Nucleus accumbens (tissue), 56 donors: ENCODE results near the gene EOLA1.
"Not testable (repeated sequence)": the region's sequence is repeated elsewhere in the genome, so short reads cannot be mapped to it uniquely, and the experiment has no call there.

Experiments
- DNase-seq, 56 donors: peaks; one replicate each; lab custom pipeline; 2025; lab: John Stamatoyannopoulos, UW

The EOLA1 gene

DNA sequence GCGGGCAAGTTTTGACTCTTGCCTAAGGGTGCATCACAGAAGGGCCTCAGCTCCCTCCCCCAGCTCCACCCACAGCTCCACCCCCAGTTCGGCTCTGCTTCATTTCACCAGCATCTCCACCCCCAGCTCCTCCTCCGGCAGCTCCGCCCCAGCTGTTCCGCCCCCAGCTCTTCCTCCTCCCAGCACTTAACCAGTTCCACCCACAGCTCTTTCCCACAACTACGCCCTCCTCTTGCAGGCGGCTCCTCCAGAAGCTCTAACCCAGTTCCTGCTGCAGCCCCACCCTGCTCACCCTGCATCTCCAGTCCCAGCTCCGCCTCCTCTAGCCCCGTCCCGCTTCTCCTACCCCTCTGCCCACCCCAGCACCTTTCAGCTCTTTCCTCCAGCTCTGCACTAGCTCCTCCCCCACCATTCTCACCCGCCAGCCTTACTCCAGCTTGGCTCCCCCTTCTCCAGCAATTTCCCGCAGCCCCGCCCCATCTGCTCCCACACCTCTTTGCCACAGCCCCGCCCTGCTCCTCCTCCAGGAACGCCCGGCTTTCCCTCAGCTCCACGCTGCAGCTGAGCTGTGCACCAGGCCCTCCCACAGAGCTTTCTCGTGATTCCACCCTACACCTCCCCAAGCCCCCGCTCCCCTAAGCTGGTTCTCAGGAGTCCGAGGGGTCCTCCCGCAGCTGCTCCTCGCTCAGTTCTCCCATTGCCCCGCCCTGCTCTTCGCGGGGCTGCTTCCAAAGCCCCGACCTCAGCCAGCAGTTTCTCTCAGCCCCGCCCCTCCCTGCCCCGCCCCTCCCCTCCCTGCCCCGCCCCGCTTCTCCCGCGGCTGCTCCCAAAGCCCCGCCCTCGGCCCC lies 1.3 kb upstream of the EOLA1 start:
- DNase-seq: peak; percentile 3 to 95 (median 80)

DNA sequence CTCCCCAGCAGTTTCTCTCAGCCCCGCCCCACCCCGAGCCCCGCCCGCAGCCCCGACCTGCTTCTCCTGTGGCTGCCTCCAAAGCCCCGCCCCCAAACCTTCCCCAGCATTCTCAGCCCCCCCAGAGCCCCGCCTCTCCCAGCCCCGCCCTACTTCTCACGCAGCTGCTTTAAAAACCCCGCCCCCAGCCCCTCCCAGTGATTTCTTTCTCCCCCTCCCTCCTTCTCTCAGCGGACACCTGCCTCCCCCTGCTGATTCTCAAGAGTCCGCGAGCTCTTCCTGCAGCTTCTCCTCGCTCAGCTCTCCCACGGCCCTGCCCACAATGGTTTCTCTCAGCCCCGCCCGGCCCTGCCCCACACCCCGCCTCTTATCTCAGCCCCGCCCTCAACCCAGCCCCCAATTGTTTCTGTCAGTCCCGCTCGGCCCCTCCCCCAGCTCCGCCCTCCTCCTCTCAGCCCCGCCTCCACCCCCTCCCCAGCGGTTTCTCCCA lies 636 bp upstream of the EOLA1 start:
- DNase-seq: peak in 55 of 56 donors; percentile 33 to 96 (median 88)

DNA sequence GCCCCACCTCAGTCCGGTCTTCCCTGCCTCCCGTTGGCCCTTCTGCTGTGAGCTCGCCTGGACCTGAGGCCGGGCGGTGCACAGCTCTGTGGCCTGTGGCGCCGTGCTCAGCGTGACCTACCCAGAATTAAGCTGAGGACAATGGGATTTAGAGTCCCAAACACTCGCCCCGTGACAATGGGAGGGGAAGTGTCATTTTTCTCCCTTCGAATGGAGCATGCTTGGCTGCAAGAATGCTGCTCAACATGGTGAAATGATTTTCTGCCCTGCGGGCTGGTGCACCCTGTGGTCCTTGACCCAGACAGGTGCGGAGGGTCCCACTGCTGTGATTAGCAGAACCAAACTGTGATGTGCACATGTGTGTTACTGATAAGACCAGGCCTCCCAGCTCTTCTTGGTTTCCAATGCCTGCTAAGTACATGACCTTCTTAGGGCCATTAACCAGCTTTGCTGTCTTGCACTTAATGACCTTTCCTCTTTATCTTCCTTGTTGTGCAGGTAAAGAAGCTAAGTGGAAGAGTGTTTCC lies 772 bp downstream of the EOLA1 start:
- no peak for DNase-seq

DNA sequence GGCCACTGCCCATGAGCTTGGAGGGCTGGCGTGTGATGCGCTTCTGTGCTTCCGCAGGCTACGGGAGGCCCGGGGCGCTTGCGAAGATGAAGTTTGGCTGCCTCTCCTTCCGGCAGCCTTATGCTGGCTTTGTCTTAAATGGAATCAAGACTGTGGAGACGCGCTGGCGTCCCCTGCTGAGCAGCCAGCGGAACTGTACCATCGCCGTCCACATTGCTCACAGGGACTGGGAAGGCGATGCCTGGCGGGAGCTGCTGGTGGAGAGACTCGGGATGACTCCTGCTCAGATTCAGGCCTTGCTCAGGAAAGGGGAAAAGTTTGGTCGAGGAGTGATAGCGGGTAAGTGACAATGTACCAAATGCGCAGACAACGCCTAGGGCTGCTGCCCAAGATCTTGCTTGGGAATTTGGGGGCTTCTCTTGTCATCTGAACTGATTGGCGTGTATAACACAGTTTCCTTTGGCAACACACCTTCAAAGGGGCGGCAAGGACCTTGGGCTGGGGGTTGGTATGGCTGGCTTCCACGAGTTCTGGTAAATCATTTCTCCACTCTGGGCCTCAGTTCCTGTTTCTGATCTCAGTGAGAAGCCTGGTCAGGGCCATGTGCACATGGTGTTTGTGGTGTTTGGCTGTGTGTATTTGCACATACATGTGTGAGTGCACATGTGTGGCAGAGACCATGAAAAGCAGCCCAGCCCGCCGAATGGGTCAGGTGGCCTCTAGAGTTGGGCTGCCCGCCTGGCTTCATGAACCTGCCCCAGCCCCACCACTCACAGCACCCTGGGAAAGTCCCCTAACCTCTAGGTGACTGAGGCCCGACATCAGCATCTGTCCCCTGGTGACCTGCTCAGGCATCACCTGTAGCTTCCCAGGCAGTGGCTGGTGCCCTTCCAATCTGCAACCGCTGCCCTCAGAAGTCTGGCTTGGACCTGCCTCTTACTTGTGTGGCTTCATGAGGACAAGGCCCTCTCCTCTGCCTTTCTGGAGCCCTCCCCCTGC lies 5.0 kb downstream of the EOLA1 start:
- DNase-seq: peak in 1 of 56 donors; percentile 1

DNA sequence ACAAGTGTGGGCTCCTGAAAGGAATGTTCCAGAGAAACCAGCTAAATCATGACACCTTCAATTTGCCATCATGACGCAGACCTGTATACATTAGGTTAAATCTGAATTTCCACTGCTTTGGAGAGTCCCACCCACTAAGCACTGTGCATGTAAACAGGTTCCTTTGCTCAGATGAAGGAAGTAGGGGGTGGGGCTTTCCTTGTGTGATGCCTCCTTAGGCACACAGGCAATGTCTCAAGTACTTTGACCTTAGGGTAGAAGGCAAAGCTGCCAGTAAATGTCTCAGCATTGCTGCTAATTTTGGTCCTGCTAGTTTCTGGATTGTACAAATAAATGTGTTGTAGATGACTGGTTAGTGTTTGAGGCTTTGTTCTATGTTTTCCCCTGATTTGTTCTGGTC lies 6.2 kb downstream of the EOLA1 start:
- not testable (repeated sequence) for DNase-seq

DNA sequence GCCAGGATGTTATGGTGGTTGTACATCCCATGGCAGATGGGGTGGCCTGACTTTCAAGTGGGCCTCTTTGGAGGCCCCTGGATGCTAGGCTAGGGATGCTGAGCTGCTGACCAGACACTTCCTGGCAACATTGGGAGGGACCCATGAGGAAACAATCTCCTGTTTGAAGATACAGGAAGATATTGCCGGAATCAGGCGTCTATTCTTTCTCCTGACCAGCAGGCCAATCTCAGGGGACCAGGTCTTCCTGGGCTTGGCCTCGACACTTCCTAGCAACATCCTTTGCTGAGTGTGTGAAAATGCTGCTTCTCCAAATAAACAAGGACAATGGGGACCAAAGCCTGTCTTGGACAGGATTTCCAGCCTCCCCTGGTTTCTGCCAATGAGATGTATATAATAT lies 7.0 kb downstream of the EOLA1 start:
- DNase-seq: not testable (repeated sequence)

DNA sequence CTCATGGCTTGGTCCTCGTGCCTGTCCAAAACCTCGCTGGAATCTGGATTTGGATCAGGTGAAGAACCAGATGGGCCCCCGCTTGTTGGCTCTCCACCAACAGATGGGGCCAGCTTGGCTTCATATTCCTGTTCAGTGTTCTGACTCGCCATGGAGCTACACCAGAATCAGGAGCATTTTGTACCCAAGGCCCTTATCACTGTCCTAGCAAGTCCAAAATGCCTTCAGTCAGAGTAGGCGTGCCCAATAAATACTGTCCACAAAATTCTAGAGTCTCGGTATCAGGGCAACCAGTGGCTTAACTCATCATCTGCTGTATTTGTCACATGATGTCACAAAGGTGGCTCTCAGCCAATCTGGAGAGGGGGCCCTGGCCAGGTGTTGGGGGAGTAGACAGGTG lies 8.9 kb downstream of the EOLA1 start, which contains the start of gene HSFX3:
TSS of gene HSFX3 (minus strand) at position 224 of the 400 bp plus-strand sequence. CDS start at position 152, 72 bp downstream.
- DNase-seq: not testable (repeated sequence)

DNA sequence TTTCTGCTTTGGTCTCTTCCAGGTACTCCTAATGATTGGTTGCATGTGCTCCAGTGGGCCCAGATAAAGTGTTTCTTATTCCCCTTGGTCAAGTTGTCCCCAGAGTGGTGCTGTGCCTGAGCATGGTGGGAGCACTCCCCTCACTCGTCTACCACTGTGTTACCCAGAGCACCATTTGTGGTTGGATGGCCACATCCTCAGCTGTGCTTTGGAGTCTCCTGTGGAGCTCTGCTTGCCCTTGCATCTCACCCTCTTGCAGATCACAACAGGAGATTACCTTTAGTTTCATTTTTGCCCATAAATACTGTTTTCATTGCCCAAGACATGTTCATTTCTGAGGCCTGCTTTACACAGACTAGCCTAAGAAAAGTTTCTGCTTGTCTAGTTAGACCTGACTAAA lies 9.6 kb downstream of the EOLA1 start:
- DNase-seq: not testable (repeated sequence)

DNA sequence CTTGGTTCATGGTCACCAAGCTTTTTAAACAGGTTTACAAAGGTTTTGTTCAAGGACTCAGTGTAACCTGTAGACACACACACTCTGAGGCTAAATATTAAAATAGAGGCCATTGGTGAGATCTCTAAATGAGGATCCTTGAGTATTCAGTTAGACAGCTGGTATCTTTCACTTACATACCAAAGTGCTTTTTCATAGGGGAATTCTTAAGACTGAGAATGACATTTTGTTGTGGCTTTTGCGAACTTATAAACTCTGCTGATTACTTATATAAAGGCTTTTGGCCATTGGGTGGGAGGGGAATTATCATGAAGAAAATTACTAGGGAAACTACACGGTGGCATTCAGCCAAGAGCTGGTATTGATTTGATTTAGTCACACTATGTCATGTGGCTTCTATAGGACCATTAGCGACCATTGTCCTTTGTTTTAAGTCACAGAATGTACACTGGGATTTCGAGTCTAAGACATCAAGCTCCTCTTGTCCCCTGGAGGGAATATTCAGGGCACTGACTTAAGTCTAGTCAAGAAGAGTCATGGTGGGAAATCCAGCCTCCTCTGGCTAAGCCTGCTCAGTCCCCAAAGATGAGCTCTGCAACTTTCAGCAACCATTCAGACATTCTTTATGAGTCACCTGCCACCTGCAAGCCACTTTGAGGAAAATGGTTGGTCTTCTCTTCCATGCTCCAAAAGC lies 10.6 kb downstream of the EOLA1 start:
- not testable (repeated sequence) for DNase-seq

DNA sequence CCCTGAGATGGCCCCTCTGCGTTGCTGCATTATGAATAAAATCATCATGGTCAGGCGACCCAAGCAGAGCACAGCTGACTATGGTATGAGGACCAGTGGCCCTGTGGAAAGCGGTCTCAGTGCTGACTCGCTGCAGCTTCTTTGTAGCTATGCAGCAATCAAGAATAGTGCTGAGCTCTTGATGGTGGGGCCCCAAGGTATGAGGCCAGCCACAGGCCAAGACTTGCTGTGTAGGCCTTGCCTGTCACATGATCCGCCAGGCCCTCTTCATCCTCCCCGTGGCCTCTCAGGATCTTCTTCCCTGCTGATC lies 11.1 kb downstream of the EOLA1 start:
- DNase-seq: not testable (repeated sequence)

DNA sequence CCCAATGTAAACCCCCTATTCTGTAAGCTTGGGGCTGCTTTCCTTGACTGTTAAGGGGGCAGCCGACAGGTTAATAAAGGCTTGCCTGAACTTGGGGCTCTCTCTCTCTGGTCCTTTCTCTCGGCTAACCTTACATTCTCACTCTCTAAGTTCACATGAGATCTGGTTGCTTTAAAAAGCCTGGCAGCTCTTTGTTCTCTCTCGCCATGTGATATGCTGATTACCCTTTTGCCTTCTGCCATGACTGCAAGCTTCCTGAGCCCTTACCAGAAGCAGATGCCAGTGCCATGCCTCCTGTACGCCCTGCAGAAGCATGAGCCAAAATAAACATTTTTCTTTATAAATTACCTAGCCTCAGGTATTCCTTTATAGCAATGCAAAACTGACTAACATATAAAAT lies 14.4 kb downstream of the EOLA1 start:
- not testable (repeated sequence) for DNase-seq

DNA sequence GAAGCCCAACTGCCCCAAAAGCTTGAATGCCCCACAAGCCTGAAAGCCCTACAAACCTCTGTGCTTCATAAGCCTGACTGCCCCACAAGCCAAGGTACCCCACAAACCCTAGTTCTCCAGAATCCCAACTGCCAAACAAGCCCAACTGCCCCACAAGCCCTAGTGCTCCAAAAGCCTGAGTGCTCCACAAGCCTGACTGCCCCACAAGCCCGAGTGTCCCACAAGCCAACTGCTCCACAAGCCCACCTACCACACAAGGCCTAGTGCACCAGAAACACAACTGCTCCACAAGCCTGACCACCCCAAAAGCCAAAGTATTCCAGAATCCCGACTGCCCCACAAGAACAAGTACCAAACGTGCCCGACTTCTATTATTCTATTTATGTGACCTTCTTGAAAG lies 22.5 kb downstream of the EOLA1 start:
- no peak for DNase-seq

DNA sequence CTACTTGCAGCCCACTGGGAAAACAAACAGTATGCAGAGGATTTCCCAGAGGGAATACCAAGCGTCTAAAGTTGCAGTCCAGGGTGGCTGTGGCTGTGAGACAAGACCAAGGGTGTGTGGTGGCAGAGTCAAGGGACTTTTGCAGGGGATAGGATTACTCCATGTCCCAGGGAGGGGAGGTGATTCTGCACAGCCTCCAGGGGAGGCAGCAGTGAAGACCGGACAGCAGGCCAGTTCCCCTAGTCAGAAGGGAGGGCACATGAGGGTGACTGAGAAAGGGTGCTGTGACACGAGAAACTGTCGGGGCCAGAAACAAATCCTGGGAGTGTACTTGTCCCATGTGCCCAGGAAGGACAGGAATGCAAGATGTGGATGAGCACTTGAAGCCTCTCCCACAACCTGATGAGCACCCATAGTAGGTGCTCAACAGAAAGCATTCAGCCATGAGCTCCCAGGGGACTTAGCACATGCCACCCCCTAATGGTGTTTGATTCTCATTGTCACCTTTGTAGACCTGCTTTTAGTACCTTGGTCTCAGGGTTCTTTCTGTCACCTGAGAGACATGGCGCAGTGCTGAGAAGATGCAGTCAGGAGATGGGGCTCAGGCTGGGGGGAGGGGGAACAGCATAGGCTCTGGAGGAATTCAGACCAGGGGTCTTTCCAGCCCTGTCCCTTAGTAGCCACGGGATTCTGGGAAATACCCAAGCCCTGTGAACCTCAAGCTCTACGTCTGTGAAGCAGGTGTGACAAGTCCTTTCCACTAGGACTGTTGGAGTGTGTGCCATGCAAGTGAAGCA lies 27.0 kb downstream of the EOLA1 start:
- DNase-seq: no peak

DNA sequence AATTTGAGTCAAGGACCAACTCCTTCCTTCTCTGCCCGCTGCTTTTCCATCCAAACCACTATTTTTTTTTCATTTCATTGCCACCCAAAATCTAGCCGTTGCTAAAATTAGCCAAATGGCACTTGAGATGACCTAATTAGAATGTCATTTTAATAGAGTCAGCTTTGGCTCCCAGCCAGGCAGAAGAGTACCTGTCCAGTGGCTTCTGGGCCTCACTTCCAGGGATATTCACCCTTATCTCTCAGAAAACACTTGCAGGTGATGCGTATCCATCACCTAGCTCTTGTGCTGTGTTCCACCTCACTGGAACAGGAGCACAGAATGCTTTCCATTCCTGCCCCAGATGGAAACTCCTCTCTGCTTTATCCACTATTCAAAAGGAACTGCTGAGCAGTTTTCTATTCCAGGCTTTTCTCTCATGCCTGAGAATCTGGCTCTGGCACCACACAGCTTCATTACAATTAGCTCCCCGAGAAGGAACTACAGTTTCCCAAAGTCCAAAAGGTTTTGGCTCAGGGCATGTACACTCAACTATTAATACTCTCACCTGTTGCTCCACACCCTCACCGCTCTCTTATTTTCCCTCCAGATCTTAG lies 28.0 kb downstream of the EOLA1 start:
- peak in 1 of 56 donors; percentile 1 for DNase-seq

DNA sequence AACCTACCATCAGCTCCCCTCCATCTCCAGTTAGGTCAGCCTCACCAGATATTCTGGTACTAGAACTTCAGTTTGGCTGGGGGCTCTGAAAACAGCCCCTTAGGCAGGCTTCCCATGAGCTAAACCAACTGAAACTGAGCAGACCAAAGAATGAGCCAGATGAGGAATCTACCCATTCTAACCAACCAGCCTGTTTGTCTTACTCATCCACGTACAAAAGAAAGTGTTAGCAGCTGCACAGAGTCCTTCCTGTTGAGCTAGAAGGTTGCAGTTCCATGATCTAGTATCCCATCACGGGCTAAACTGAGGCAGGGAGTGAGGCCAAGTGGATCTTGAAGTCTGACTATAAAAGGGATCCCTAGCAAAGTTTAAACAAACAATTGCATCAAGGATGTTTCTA lies 29.0 kb downstream of the EOLA1 start:
- DNase-seq: no peak

DNA sequence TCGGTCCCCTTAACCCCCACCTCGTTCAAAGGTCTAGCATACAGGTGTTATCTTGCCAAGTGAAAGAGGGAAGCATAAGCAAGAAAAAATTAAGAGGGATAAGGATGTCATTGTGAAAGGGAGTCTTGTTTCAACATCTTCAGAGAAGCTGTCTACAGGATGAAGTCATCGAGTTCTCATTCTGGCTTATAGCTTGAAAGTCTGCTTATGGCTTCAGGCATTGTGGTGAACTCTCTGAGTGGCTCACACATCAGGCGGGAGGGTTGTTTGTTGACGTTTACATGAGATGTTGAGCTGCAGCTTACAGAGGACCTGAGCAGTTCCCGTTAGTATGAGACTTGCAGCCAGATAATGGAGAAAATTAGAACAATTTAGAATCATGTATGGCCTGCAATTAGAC lies 29.9 kb downstream of the EOLA1 start:
- no peak for DNase-seq

DNA sequence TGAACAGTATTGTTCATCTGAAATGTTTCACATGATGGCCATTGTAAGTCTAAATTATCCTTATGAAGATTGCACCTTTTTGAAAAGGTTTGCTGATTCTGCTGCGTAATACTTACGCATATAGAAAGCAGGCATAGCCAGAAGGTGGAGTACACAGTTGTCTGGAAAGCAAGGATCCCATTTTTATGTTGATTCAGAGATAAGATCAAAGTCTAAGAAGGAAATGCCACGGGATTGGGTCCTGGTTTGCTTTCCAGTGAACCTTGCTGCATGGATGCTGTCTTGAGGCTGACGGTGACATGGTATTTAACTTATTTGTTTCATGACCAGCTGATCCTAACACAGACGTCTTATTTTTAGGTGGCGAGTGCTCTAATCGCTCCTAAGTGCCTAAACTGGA lies 31.0 kb downstream of the EOLA1 start:
- DNase-seq: no peak

DNA sequence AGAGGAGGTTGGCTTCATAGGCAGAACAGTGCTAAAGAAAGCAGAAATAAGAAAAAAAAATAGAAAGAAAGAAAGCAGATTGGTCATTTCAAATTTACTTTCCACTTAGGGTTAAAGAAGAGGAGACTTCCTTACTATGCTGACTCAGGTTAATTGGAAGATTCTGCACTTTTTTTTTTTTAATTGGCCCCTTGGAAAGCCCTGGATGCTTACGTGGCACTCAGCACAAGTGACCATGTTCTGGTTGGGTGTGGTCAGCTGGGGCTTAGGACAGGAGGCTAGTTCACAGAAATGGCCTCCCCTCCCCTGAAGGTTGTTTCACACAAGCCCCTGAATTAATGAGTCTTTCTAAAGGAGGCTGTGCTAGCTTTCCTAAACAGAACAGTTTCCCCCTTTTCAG lies 31.9 kb downstream of the EOLA1 start:
- no peak for DNase-seq

DNA sequence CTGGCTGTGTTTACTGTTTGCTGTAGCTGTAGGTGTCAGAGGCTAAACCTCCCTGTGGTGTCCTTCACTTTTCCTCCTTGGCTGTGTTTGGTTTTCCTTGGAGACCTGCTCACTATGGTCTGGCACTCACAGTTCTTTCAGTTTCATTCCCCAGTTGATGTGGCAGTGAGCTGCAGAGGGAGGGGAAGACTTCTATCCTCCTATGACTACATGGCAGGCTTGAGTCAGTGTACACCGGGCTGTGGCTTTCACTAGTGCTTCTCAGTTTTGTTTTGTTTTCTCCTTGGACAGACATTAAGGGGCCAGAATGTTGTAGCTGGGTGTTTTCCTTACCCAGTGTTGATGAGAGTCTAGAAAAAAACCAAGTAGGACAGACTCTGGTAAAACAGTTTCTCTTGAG lies 32.6 kb downstream of the EOLA1 start:
- not testable (repeated sequence) for DNase-seq
